Activated CD8-positive, alpha-beta memory T cell treated with anti-CD3 and anti-CD28 coated beads, Interleukin-2, amount 50 U/mL, for 48 hours (primary cell): ENCODE data around the gene ASTN1.
A peak's percentile ranks its signal among the peaks of the same experiment; 100 is the strongest.

Source experiments
- DNase-seq: peaks from one replicate; pipeline ENCODE4 v3.0.0-alpha.2; 2020

Gene ASTN1

GRCh38 chr1:176905648-176906047 is 258.9 kb downstream of the ASTN1 start:
- DNase-seq: no peak

GRCh38 chr1:176904057-176904751 is 260.3 kb downstream of the ASTN1 start:
- DNase-seq: no peak

- DNase-seq: no peak
These were observed 261.0 kb downstream of the ASTN1 start for GRCh38 chr1:176903474-176903873.

GRCh38 chr1:176899321-176899720 is 265.2 kb downstream of the ASTN1 start:
- no peak for DNase-seq

- DNase-seq: peak; percentile 84
These were observed 266.9 kb downstream of the ASTN1 start for GRCh38 chr1:176897350-176898236.

GRCh38 chr1:176896216-176896615 is 268.3 kb downstream of the ASTN1 start:
- DNase-seq: no peak

- DNase-seq: no peak
These were observed 270.1 kb downstream of the ASTN1 start for GRCh38 chr1:176894450-176894849.

GRCh38 chr1:176893625-176894352 is 270.7 kb downstream of the ASTN1 start:
- DNase-seq: no peak

- no peak for DNase-seq
These were observed 276.0 kb downstream of the ASTN1 start for GRCh38 chr1:176888471-176889032.

GRCh38 chr1:176885751-176886150 is 278.8 kb downstream of the ASTN1 start:
- no peak for DNase-seq

- no peak for DNase-seq
These were observed 279.2 kb downstream of the ASTN1 start for GRCh38 chr1:176885341-176885740.

GRCh38 chr1:176884911-176885310 is 279.6 kb downstream of the ASTN1 start:
- no peak for DNase-seq

GRCh38 chr1:176884286-176884685 is 280.2 kb downstream of the ASTN1 start:
- DNase-seq: no peak

GRCh38 chr1:176880955-176881595 is 283.4 kb downstream of the ASTN1 start:
- DNase-seq: peak; percentile 81

- no peak for DNase-seq
These were observed 284.5 kb downstream of the ASTN1 start for GRCh38 chr1:176879784-176880620.

- DNase-seq: no peak
These were observed 285.6 kb downstream of the ASTN1 start for GRCh38 chr1:176878750-176879536.

- no peak for DNase-seq
These were observed 287.0 kb downstream of the ASTN1 start for GRCh38 chr1:176877557-176877956.

- no peak for DNase-seq
These were observed 287.5 kb downstream of the ASTN1 start for GRCh38 chr1:176876966-176877515.

GRCh38 chr1:176869577-176869976 is 294.9 kb downstream of the ASTN1 start:
- no peak for DNase-seq

GRCh38 chr1:176866011-176866714 is 298.3 kb downstream of the ASTN1 start:
- no peak for DNase-seq
